Uterus (tissue), 4 donors: ENCODE measurements around the gene CRELD2. TPM values are rescaled to one million over a fixed set of nuclear protein-coding genes. Genes with fewer than 3 reads are reported as not detected.

Source experiments
- DNase-seq, 2 donors: peaks; one replicate each; pipeline ENCODE4 v3.0.0-alpha.2; 2019 to 2020
- H3K27ac ChIP-seq, 2 donors: fragments of 200-600 bp; sonication (generic); 1 replicate in 1 of 2; 2 replicates in 1 of 2; pipeline ENCODE4 v1.5.1; 2016 to 2018
- H3K27me3 ChIP-seq, 2 donors: fragments of 200-600 bp; sonication (generic); one replicate each; pipeline ENCODE4 v1.5.1; 2018 to 2019; ENCODE audit warnings: control low read depth in 1 of 2
- H3K36me3 ChIP-seq, 2 donors: fragments of 200-600 bp; sonication (generic); one replicate each; pipeline ENCODE4 v1.5.1; 2019; ENCODE audit warnings: control low read depth in 1 of 2
- H3K4me1 ChIP-seq, 2 donors: fragments of 200-600 bp; sonication (generic); one replicate each; pipeline ENCODE4 v1.5.1; 2018 to 2019; ENCODE audit warnings: control low read depth in 1 of 2
- H3K4me3 ChIP-seq, 2 donors: fragments of 200-600 bp; sonication (generic); 1 replicate in 1 of 2; 2 replicates in 1 of 2; pipeline ENCODE4 v1.5.1; 2018 to 2019; ENCODE audit warnings: mild to moderate bottlenecking in 1 of 2
- H3K9me3 ChIP-seq, 2 donors: fragments of 200-600 bp; sonication (generic); one replicate each; pipeline ENCODE4 v1.5.1; 2019; ENCODE audit warnings: control low read depth in 1 of 2
- CTCF ChIP-seq, 4 experiments: fragments of 200-600 bp in 2 of 4; fragments of 450-650 bp in 2 of 4; sonication (generic) in 2 of 4; IDR thresholded peaks; one replicate each; pipeline ENCODE4 v1.5.1; 2016 to 2019; ENCODE audit warnings: antibody characterized with exemption in 4 of 4, mild to moderate bottlenecking in 2 of 4, moderate library complexity in 1 of 4
- POLR2A ChIP-seq, 2 donors: fragments of 450-650 bp; IDR thresholded peaks; one replicate each; pipeline ENCODE4 v1.6.1; 2016; ENCODE audit warnings: antibody characterized with exemption in 2 of 2, mild to moderate bottlenecking in 1 of 2, moderate library complexity in 1 of 2
- intact Hi-C: fragments of 100-400 bp; cut with DNase I; formaldehyde crosslinking; loops from one replicate; pipeline ENCODE4 v1.15.1; 2023; ENCODE audit warnings: low total_unique reads
- microRNA-seq: library from miRNA; unstranded; fragments of <30 nt; microRNA quantifications from one replicate; pipeline ENCODE4, GENCODE V29; 2016; ENCODE audit warnings: borderline microRNAs expressed, borderline replicate concordance
- small RNA-seq: library from RNA; depleted of rRNA; stranded (forward); fragments of <200 nt; gene quantifications from one replicate; pipeline ENCODE3, GENCODE V24; 2016
- total RNA-seq, 4 donors: library from RNA; depleted of rRNA in 3 of 4; stranded (reverse); fragments of >200 nt in 3 of 4; gene quantifications; one replicate each; pipeline versions ENCODE4 v1.1.0 to v1.2.4, GENCODE V29; 2014 to 2023
- donor health status: DM: yes; HTN: yes; CAD: no.

The CRELD2 gene
- total RNA-seq, 4 donors from 2014 or later, result 3.6 to 37.0 (median 14.6) TPM

DNA sequence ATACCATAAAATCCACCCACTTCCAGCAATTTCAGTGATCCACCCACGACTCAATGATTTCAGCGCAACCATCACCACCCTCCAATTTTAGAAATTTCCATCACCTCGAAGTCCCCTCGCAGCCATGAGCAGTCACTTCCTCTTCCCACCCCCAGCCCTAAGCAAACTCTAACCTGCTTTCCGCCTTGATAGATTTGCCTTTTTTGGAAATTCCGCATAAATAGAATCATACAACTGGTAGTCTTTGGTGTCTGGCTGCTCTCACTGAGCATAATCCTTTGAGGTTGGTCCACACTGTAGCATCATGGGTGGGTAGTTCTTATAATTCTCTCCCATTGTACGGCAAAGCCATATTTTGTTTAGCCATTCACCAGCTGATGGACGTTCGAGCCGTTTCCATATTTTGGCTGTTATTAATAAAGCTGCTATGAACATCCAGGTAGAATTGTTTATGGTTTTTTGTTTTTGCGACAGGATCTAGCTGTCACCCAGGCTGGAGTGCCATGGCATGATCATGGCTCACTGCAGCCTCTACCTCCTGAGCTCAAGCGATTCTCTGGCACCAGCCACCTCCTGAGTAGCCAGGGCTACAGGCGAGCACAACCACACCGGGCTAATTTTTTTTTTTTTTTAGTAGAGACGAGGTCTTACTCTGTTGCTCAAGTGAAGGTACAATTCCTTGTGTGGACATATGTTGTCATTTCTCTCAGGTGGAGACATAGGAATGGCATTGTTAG is 58.2 kb downstream of the CRELD2 start:
- intact Hi-C loops, result no loop called here
- no peak overlapping the region for H3K4me3 ChIP-seq
- TF ChIP-seq CTCF (IDR thresholded peaks at IDR 0.05), result no peak
- no peak for TF ChIP-seq POLR2A (IDR thresholded peaks at IDR 0.05)
- H3K27me3 ChIP-seq, result no peaks in the 10 kb centered on the region
- no peak for DNase-seq
- H3K9me3 ChIP-seq, result no peaks in the 10 kb centered on the region
- peak overlapping the region in 1 of 2 donors; percentile 76 for H3K27ac ChIP-seq
- peaks cover 0 to 9% of the 10 kb centered on the region in 2 donors for H3K4me1 ChIP-seq
- H3K36me3 ChIP-seq, result no peaks in the 10 kb centered on the region

Small RNA genes lying within 50 kb of the gene (microRNA-seq; reads per million reads assigned to microRNA genes)
- gene MIR6821, result not detected

Small RNA genes lying within 50 kb of the gene (small RNA-seq; reads per million reads assigned to genes)
- gene MIR6821, result not detected

Other genes starting within 250 kb of the CRELD2 start
- gene BRD1, start 90.8 kb upstream of the CRELD2 start, total RNA-seq, result 10 to 100 TPM; 17.9 to 47.4 (median 37.9) TPM
- gene ZBED4, start 64.8 kb upstream of the CRELD2 start, total RNA-seq, result 10 to 100 TPM in 2 of 4 donors, 1 to 10 TPM in 1, under 1 TPM in 1; 0.59 to 16.4 (median 12.7) TPM
- gene ALG12, start 196 bp upstream of the CRELD2 start, total RNA-seq, result 10 to 100 TPM; 11.8 to 22.5 (median 18.3) TPM
- 100 to 1,000 TPM in 1 of 4 donors, 10 to 100 TPM in 3; 31.7 to 106 (median 53.6) TPM for gene PIM3, start 42.1 kb downstream of the CRELD2 start, total RNA-seq
- under 1 TPM in 2 of 4 donors, not detected in 2; 0.12 to 0.26 TPM for gene IL17REL, start 94.1 kb downstream of the CRELD2 start, total RNA-seq
- gene TTLL8, start 139.7 kb downstream of the CRELD2 start, total RNA-seq, result not detected
- 1 to 10 TPM in 1 of 4 donors, under 1 TPM in 2, not detected in 1; 0.29 to 1.9 (median 0.40) TPM for gene MLC1, start 166.8 kb downstream of the CRELD2 start, total RNA-seq
- gene MOV10L1, start 171.4 kb downstream of the CRELD2 start, total RNA-seq, result 1 to 10 TPM in 2 of 4 donors, not detected in 2; 1.8 to 3.4 TPM